Fibroblast of villous mesenchyme (primary cell): Measurements from ENCODE around the gene RELL1. TPM values are rescaled to one million over a fixed set of nuclear protein-coding genes. Genes with fewer than 3 reads are reported as not detected.
A peak's percentile ranks its signal among the peaks of the same experiment; 100 is the strongest.
"Not testable (repeated sequence)": the region's sequence is repeated elsewhere in the genome, so short reads cannot be mapped to it uniquely, and the experiment has no call there.

Experiments
- DNase-seq: peaks from one replicate; pipeline ENCODE4 v3.0.0-alpha.2; 2010; ENCODE audit warnings: low read depth
- H3K4me3 ChIP-seq: 2 replicates; pipeline ENCODE4 v1.5.1; 2011; ENCODE audit warnings: low read depth, mild to moderate bottlenecking, low read length
- CTCF ChIP-seq: IDR thresholded peaks from 2 replicates; pipeline ENCODE4 v1.5.1; 2012; ENCODE audit warnings: low read depth, mild to moderate bottlenecking, low read length; ENCODE audit not compliant: insufficient read depth
- total RNA-seq: library from RNA; depleted of rRNA; stranded (reverse); fragments of >200 nt; gene quantifications from 2 replicates; pipeline ENCODE4 v1.2.3, GENCODE V29; 2012

The RELL1 gene
- total RNA-seq, 1 donor: 66.5 TPM

- no peak overlapping the region for H3K4me3 ChIP-seq
- TF ChIP-seq CTCF: no peak
- no peak for DNase-seq
These were observed 10.4 kb downstream of the RELL1 start for GRCh38 chr4:37675587-37676290.

- DNase-seq: no peak
- no peak overlapping the region for H3K4me3 ChIP-seq
- no peak for TF ChIP-seq CTCF
These were observed 11.7 kb downstream of the RELL1 start for GRCh38 chr4:37674439-37674838.

- no peak overlapping the region for H3K4me3 ChIP-seq
- DNase-seq: no peak
- TF ChIP-seq CTCF: no peak
These were observed 12.5 kb downstream of the RELL1 start for GRCh38 chr4:37673538-37674192.

- DNase-seq: no peak
- H3K4me3 ChIP-seq: no peak overlapping the region
- no peak for TF ChIP-seq CTCF
These were observed 15.1 kb downstream of the RELL1 start for GRCh38 chr4:37671072-37671471.

GRCh38 chr4:37670249-37670648 lies 15.9 kb downstream of the RELL1 start:
- DNase-seq: peak; percentile 75
- no peak for TF ChIP-seq CTCF
- H3K4me3 ChIP-seq: no peak overlapping the region

GRCh38 chr4:37669124-37669523 lies 17.1 kb downstream of the RELL1 start:
- H3K4me3 ChIP-seq, DNase-seq: not testable (repeated sequence)

GRCh38 chr4:37667197-37668100 lies 18.7 kb downstream of the RELL1 start:
- no peak for TF ChIP-seq CTCF
- no peak for DNase-seq
- H3K4me3 ChIP-seq: no peak overlapping the region
